Measurements from ENCODE around the gene SHISA3. TPM values are rescaled to one million over a fixed set of nuclear protein-coding genes. Genes with fewer than 3 reads are reported as not detected.

Gene SHISA3
- total RNA-seq, 1 experiment from 2014 or later, result 6.0 TPM

- CTCF ChIA-PET, result interaction anchor here (1.4 kb wide), 1 partner anchor 143 kb away, joined by 4 read pairs; no protein-coding TSS in a partner anchor
- POLR2A ChIA-PET, result no interaction called here
Observed at GRCh38 chr4:42377497-42377896, 19.8 kb upstream of the SHISA3 start.

GRCh38 chr4:42381666-42382065 lies 15.6 kb upstream of the SHISA3 start:
- ChIA-PET POLR2A (interaction anchor here (0.6 kb wide), 1 partner anchor 9 kb away, joined by 4 read pairs; no protein-coding TSS in a partner anchor), CTCF (interaction anchor here (1.0 kb wide), 1 partner anchor 10 kb away, joined by 3 read pairs; no protein-coding TSS in a partner anchor)
- DNase-seq (ENCODE audit: low spot score) (no peak), ATAC-seq (no peak)
- H3K36me3 Mint-ChIP-seq, result no peaks in the 10 kb centered on the region
- H3K9me3 Mint-ChIP-seq, result no peaks in the 10 kb centered on the region; the same call in 1 of the 2 replicates
- H3K27ac Mint-ChIP-seq, result no peak overlapping the region
- TF ChIP-seq, protein P1, sequence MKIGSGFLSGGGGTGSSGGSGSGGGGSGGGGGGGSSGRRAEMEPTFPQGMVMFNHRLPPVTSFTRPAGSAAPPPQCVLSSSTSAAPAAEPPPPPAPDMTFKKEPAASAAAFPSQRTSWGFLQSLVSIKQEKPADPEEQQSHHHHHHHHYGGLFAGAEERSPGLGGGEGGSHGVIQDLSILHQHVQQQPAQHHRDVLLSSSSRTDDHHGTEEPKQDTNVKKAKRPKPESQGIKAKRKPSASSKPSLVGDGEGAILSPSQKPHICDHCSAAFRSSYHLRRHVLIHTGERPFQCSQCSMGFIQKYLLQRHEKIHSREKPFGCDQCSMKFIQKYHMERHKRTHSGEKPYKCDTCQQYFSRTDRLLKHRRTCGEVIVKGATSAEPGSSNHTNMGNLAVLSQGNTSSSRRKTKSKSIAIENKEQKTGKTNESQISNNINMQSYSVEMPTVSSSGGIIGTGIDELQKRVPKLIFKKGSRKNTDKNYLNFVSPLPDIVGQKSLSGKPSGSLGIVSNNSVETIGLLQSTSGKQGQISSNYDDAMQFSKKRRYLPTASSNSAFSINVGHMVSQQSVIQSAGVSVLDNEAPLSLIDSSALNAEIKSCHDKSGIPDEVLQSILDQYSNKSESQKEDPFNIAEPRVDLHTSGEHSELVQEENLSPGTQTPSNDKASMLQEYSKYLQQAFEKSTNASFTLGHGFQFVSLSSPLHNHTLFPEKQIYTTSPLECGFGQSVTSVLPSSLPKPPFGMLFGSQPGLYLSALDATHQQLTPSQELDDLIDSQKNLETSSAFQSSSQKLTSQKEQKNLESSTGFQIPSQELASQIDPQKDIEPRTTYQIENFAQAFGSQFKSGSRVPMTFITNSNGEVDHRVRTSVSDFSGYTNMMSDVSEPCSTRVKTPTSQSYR (CRISPR knock-in tag; IDR thresholded peaks at IDR 0.05), result no peak
- TF ChIP-seq CREB1 (CRISPR knock-in tag; IDR thresholded peaks at IDR 0.05) (no peak), FOXP1 (CRISPR knock-in tag; IDR thresholded peaks at IDR 0.05; ENCODE audit: borderline replicate concordance) (no peak), ZNF423 (CRISPR knock-in tag; IDR thresholded peaks at IDR 0.05) (no peak), FOXJ3 (CRISPR knock-in tag; IDR thresholded peaks at IDR 0.05; ENCODE audit: borderline replicate concordance) (no peak), CBFB (CRISPR knock-in tag; IDR thresholded peaks at IDR 0.05; ENCODE audit: low read depth) (no peak), RELA (CRISPR knock-in tag; IDR thresholded peaks at IDR 0.05; ENCODE audit: borderline replicate concordance) (no peak)
- TF ChIP-seq, protein P2, sequence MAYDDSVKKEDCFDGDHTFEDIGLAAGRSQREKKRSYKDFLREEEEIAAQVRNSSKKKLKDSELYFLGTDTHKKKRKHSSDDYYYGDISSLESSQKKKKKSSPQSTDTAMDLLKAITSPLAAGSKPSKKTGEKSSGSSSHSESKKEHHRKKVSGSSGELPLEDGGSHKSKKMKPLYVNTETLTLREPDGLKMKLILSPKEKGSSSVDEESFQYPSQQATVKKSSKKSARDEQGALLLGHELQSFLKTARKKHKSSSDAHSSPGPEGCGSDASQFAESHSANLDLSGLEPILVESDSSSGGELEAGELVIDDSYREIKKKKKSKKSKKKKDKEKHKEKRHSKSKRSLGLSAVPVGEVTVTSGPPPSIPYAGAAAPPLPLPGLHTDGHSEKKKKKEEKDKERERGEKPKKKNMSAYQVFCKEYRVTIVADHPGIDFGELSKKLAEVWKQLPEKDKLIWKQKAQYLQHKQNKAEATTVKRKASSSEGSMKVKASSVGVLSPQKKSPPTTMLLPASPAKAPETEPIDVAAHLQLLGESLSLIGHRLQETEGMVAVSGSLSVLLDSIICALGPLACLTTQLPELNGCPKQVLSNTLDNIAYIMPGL (CRISPR knock-in tag; IDR thresholded peaks at IDR 0.05), result no peak
- TF ChIP-seq, protein P3, sequence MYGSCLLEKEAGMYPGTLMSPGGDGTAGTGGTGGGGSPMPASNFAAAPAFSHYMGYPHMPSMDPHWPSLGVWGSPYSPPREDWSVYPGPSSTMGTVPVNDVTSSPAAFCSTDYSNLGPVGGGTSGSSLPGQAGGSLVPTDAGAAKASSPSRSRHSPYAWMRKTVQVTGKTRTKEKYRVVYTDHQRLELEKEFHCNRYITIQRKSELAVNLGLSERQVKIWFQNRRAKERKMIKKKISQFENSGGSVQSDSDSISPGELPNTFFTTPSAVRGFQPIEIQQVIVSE (CRISPR knock-in tag; IDR thresholded peaks at IDR 0.05; ENCODE audit: borderline replicate concordance), result no peak
- no peak overlapping the region for H3K4me3 Mint-ChIP-seq
- peaks cover 5% of the 10 kb centered on the region for H3K27me3 Mint-ChIP-seq (ENCODE audit: low read depth)
- H3K4me1 Mint-ChIP-seq, result no peaks in the 10 kb centered on the region

More at GRCh38 chr4:42377497-42377896, 19.8 kb upstream of the SHISA3 start:
- Mint-ChIP-seq H3K9me3 (peaks cover 26% of the 10 kb centered on the region), H3K4me3 (no peak overlapping the region), H3K4me1 (no peaks in the 10 kb centered on the region), H3K27ac (no peak overlapping the region), H3K36me3 (peaks cover 6% of the 10 kb centered on the region), H3K27me3 (ENCODE audit: low read depth) (no peaks in the 10 kb centered on the region; the same call in 1 of the 2 replicates)
- TF ChIP-seq ZNF138 (CRISPR knock-in tag; conservative IDR thresholded peaks at IDR 0.05) (no peak), RORB (CRISPR knock-in tag; IDR thresholded peaks at IDR 0.05) (no peak), GABPB1 (CRISPR knock-in tag; IDR thresholded peaks at IDR 0.05) (no peak), CBFB (CRISPR knock-in tag; IDR thresholded peaks at IDR 0.05; ENCODE audit: low read depth) (no peak)
- TF ChIP-seq, protein P4, sequence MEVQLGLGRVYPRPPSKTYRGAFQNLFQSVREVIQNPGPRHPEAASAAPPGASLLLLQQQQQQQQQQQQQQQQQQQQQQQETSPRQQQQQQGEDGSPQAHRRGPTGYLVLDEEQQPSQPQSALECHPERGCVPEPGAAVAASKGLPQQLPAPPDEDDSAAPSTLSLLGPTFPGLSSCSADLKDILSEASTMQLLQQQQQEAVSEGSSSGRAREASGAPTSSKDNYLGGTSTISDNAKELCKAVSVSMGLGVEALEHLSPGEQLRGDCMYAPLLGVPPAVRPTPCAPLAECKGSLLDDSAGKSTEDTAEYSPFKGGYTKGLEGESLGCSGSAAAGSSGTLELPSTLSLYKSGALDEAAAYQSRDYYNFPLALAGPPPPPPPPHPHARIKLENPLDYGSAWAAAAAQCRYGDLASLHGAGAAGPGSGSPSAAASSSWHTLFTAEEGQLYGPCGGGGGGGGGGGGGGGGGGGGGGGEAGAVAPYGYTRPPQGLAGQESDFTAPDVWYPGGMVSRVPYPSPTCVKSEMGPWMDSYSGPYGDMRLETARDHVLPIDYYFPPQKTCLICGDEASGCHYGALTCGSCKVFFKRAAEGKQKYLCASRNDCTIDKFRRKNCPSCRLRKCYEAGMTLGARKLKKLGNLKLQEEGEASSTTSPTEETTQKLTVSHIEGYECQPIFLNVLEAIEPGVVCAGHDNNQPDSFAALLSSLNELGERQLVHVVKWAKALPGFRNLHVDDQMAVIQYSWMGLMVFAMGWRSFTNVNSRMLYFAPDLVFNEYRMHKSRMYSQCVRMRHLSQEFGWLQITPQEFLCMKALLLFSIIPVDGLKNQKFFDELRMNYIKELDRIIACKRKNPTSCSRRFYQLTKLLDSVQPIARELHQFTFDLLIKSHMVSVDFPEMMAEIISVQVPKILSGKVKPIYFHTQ (CRISPR knock-in tag; IDR thresholded peaks at IDR 0.05), result no peak
- TF ChIP-seq, protein P5, sequence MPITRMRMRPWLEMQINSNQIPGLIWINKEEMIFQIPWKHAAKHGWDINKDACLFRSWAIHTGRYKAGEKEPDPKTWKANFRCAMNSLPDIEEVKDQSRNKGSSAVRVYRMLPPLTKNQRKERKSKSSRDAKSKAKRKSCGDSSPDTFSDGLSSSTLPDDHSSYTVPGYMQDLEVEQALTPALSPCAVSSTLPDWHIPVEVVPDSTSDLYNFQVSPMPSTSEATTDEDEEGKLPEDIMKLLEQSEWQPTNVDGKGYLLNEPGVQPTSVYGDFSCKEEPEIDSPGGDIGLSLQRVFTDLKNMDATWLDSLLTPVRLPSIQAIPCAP (CRISPR knock-in tag; IDR thresholded peaks at IDR 0.05), result no peak
- DNase-seq (ENCODE audit: low spot score) (no peak), ATAC-seq (no peak)

Data from WTC11 (cell line).